ENCODE results near the gene ZNF865. TPM values are rescaled to one million over a fixed set of nuclear protein-coding genes. Genes with fewer than 3 reads are reported as not detected.

Gene ZNF865
- polyA plus RNA-seq, 1 donor from 2014 or later, result 1.7 TPM

- H3K27me3 ChIP-seq (ENCODE audit: insufficient read depth, low read depth, low read length), result no peaks in the 10 kb centered on the region
- H3K4me2 ChIP-seq (ENCODE audit: low read length), result no peak overlapping the region
- H3K4me3 ChIP-seq (ENCODE audit: low read length), result no peak overlapping the region
- H3K79me2 ChIP-seq (replicated peaks; ENCODE audit: insufficient read depth, low read length), result peaks cover 9% of the 10 kb centered on the region
- peaks cover 8% of the 10 kb centered on the region for H3K36me3 ChIP-seq (ENCODE audit: insufficient read depth, low read length)
- H3F3A ChIP-seq (ENCODE audit: insufficient read depth, low read length, poor library complexity, severe bottlenecking), result no peaks in the 10 kb centered on the region
- no peak overlapping the region for H2AFZ ChIP-seq (ENCODE audit: low read depth, low read length)
- H3K9ac ChIP-seq (ENCODE audit: low read length), result no peak overlapping the region
- H3K9me2 ChIP-seq (ENCODE audit: insufficient read depth, low read length), result no peaks in the 10 kb centered on the region
- H4K20me1 ChIP-seq (ENCODE audit: insufficient read depth), result no peaks in the 10 kb centered on the region
- no peak for TF ChIP-seq MXI1 (conservative IDR thresholded peaks at IDR 0.05; ENCODE audit: poor library complexity, severe bottlenecking)
- H3K27ac ChIP-seq (ENCODE audit: low read length), result no peak overlapping the region
- no peaks in the 10 kb centered on the region for H3K9me3 ChIP-seq (ENCODE audit: low read length)
Measured at GRCh38 chr19:55613396-55613795, 7.9 kb downstream of the ZNF865 start.

- H3F3A ChIP-seq (ENCODE audit: insufficient read depth, low read length, poor library complexity, severe bottlenecking), result no peaks in the 10 kb centered on the region
- H3K9me3 ChIP-seq (ENCODE audit: low read length), result no peaks in the 10 kb centered on the region
- H4K20me1 ChIP-seq (ENCODE audit: insufficient read depth), result no peaks in the 10 kb centered on the region
- H3K27me3 ChIP-seq (ENCODE audit: insufficient read depth, low read depth, low read length), result no peaks in the 10 kb centered on the region
- no peak overlapping the region for H3K4me2 ChIP-seq (ENCODE audit: low read length)
- no peak for TF ChIP-seq REST (IDR thresholded peaks at IDR 0.05; ENCODE audit: borderline replicate concordance)
- H3K9me2 ChIP-seq (ENCODE audit: insufficient read depth, low read length), result no peaks in the 10 kb centered on the region
- H3K79me2 ChIP-seq (replicated peaks; ENCODE audit: insufficient read depth, low read length), result peaks cover 4% of the 10 kb centered on the region
- peaks cover 8% of the 10 kb centered on the region for H3K36me3 ChIP-seq (ENCODE audit: insufficient read depth, low read length)
- no peak overlapping the region for H3K4me3 ChIP-seq (ENCODE audit: low read length)
- H2AFZ ChIP-seq (ENCODE audit: low read depth, low read length), result no peak overlapping the region
- H3K27ac ChIP-seq (ENCODE audit: low read length), result no peak overlapping the region
- no peak overlapping the region for H3K9ac ChIP-seq (ENCODE audit: low read length)
Measured at GRCh38 chr19:55613930-55614710, 8.7 kb downstream of the ZNF865 start.

- no peaks in the 10 kb centered on the region for H3K9me3 ChIP-seq (ENCODE audit: low read length)
- H3K4me3 ChIP-seq (ENCODE audit: low read length), result no peak overlapping the region
- H3K4me2 ChIP-seq (ENCODE audit: low read length), result no peak overlapping the region
- no peaks in the 10 kb centered on the region for H3K9me2 ChIP-seq (ENCODE audit: insufficient read depth, low read length)
- H4K20me1 ChIP-seq (ENCODE audit: insufficient read depth), result no peaks in the 10 kb centered on the region
- H3K27ac ChIP-seq (ENCODE audit: low read length), result no peak overlapping the region
- H2AFZ ChIP-seq (ENCODE audit: low read depth, low read length), result no peak overlapping the region
- no peaks in the 10 kb centered on the region for H3K27me3 ChIP-seq (ENCODE audit: insufficient read depth, low read depth, low read length)
- H3K79me2 ChIP-seq (replicated peaks; ENCODE audit: insufficient read depth, low read length), result no peaks in the 10 kb centered on the region
- no peaks in the 10 kb centered on the region for H3F3A ChIP-seq (ENCODE audit: insufficient read depth, low read length, poor library complexity, severe bottlenecking)
- H3K36me3 ChIP-seq (ENCODE audit: insufficient read depth, low read length), result peaks cover under 1% of the 10 kb centered on the region
- no peak for TF ChIP-seq SMC3 (conservative IDR thresholded peaks at IDR 0.05; ENCODE audit: poor library complexity)
- TF ChIP-seq EZH2 (IDR thresholded peaks at IDR 0.05; ENCODE audit: borderline replicate concordance, insufficient read depth, low read length, poor library complexity, severe bottlenecking), result no peak
- TF ChIP-seq TAF1 (IDR thresholded peaks at IDR 0.05; ENCODE audit: low read depth), result no peak
- TF ChIP-seq MXI1 (conservative IDR thresholded peaks at IDR 0.05; ENCODE audit: poor library complexity, severe bottlenecking), result no peak
- no peak for TF ChIP-seq CTCF (IDR thresholded peaks at IDR 0.05; ENCODE audit: poor library complexity, severe bottlenecking)
- TF ChIP-seq POLR2AphosphoS5 (IDR thresholded peaks at IDR 0.05), result no peak
- no peak for TF ChIP-seq EP300 (conservative IDR thresholded peaks at IDR 0.05; ENCODE audit: poor library complexity, severe bottlenecking)
- no peak for TF ChIP-seq RAD21 (conservative IDR thresholded peaks at IDR 0.05)
- TF ChIP-seq REST (IDR thresholded peaks at IDR 0.05; ENCODE audit: borderline replicate concordance), result no peak
- no peak overlapping the region for H3K9ac ChIP-seq (ENCODE audit: low read length)
Measured at GRCh38 chr19:55614711-55615542, 9.5 kb downstream of the ZNF865 start.
